DLD1 (cell line): ENCODE results near the gene PRRT1B.

Experiments
- in situ Hi-C: cut with HindIII; loops from 2 replicates; pipeline ENCODE4 v1.10.0; 2017; ENCODE audit warnings: low sequenced_read_pairs

The PRRT1B gene

GRCh38 chr9:131594906-131595665, 49.8 kb downstream of the PRRT1B start:
- in situ Hi-C loops: no loop called here

GRCh38 chr9:131595696-131596429, 50.5 kb downstream of the PRRT1B start:
- in situ Hi-C loops: no loop called here

GRCh38 chr9:131596430-131596743, 51.1 kb downstream of the PRRT1B start:
- in situ Hi-C loops: no loop called here

- in situ Hi-C loops: no loop called here
These were observed 51.9 kb downstream of the PRRT1B start for GRCh38 chr9:131597246-131597645.

- in situ Hi-C loops: no loop called here
These were observed 52.8 kb downstream of the PRRT1B start for GRCh38 chr9:131598121-131598520.

GRCh38 chr9:131601683-131602181, 56.4 kb downstream of the PRRT1B start:
- in situ Hi-C loops: no loop called here

- in situ Hi-C loops: no loop called here
These were observed 57.9 kb downstream of the PRRT1B start for GRCh38 chr9:131603199-131603598.

GRCh38 chr9:131603711-131604439, 58.6 kb downstream of the PRRT1B start:
- in situ Hi-C loops: no loop called here

GRCh38 chr9:131605770-131606590, 60.7 kb downstream of the PRRT1B start:
- in situ Hi-C loops: no loop called here

GRCh38 chr9:131606896-131607567, 61.7 kb downstream of the PRRT1B start:
- in situ Hi-C loops: no loop called here

- in situ Hi-C loops: no loop called here
These were observed 62.3 kb downstream of the PRRT1B start for GRCh38 chr9:131607591-131607990.

GRCh38 chr9:131608493-131609037, 63.2 kb downstream of the PRRT1B start:
- in situ Hi-C loops: no loop called here
